GM19099 (cell line): Measurements from ENCODE around the gene HIPK4.

ENCODE experiments used
- POLR2A ChIP-seq: IDR thresholded peaks from 3 replicates; pipeline ENCODE4 v1.6.1; 2011; ENCODE audit warnings: low read depth; ENCODE audit not compliant: insufficient read length; ENCODE audit errors: extremely low read depth

The HIPK4 gene

DNA sequence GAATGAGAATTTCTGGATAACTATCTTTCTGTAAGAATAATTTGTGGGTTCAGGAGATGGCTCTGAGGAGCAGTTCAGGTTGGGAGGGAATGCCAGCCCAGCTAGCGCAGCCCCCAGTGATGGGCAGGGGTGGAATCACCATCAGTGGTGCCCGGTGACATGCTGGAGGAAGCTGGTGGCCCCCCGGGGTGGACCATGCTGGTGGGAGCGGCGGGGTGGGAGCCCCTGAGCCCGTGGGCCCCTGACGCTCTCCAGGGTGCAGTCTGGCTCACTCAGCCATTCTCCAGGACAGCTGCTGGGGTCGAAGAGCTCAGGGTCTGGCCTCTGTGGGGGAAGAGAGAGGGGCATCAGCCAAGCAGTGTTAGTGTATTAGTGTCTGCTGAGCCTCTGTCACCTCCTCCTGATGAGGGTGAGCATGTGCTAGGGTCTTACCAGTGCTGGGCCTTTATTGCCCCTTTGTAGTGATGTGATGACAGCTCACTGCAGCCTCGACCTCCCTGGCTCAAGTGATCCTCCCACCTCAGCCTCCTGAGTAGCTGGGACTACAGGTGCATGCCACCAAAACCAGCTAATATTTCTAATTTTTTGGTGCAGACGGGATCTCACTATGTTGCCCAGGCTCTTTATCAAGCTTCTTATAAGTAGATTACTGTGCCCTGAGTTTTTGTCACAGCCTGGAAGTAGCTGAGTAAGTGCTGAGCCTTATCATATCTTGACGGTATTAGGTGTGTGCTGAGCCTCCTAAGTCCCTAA, 10.4 kb downstream of the HIPK4 start:
- no peak for TF ChIP-seq POLR2A

DNA sequence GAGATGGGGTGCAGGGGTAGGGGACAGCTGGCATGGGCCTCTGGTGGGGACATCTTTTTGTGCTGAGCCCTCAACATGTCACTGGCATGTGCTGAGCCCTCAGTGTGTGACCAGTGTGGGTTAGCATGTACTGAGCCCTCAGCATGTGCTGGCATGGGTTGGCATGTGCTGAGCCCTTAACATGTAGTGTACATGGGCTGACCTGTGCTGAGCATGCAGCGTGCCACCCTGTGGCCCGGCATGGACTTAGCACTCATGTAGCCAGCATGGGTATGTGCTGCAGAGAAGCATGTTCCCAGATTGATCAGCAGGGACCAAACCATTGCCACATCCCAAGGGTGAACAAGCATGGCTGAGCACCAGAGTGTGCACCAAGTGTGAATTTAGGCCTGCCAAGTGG, 11.5 kb downstream of the HIPK4 start:
- no peak for TF ChIP-seq POLR2A

GRCh38 chr19:40377876-40378385, 12.1 kb downstream of the HIPK4 start:
- no peak for TF ChIP-seq POLR2A

- no peak for TF ChIP-seq POLR2A
These were observed 13.6 kb downstream of the HIPK4 start for GRCh38 chr19:40376286-40376862.

GRCh38 chr19:40374084-40374483, 15.9 kb downstream of the HIPK4 start:
- no peak for TF ChIP-seq POLR2A

DNA sequence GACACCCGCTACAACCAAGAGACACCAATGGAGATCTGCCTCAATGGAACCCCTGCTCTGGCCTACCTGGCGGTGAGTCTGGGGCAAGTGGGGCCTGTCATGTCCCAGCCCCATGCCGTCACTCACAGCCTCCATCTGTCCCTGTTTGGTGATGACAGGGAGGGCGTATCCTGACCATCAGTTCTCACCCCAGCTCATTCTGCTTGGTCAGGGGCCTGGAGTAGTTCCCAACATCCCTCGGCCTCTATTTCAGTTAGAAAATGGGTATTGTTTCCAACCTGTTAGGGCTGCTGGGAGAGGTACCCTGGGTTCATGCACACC, 18.2 kb downstream of the HIPK4 start:
- no peak for TF ChIP-seq POLR2A

GRCh38 chr19:40370997-40371801, 18.8 kb downstream of the HIPK4 start:
- TF ChIP-seq POLR2A: no peak

GRCh38 chr19:40369797-40370196, 20.2 kb downstream of the HIPK4 start:
- TF ChIP-seq POLR2A: no peak

- TF ChIP-seq POLR2A: no peak
These were observed 22.2 kb downstream of the HIPK4 start for GRCh38 chr19:40367577-40368434.

GRCh38 chr19:40366697-40367561, 23.1 kb downstream of the HIPK4 start:
- no peak for TF ChIP-seq POLR2A

GRCh38 chr19:40365613-40366401, 24.2 kb downstream of the HIPK4 start:
- peak; percentile 42 for TF ChIP-seq POLR2A

- TF ChIP-seq POLR2A: no peak
These were observed 25.0 kb downstream of the HIPK4 start for GRCh38 chr19:40365010-40365409.

DNA sequence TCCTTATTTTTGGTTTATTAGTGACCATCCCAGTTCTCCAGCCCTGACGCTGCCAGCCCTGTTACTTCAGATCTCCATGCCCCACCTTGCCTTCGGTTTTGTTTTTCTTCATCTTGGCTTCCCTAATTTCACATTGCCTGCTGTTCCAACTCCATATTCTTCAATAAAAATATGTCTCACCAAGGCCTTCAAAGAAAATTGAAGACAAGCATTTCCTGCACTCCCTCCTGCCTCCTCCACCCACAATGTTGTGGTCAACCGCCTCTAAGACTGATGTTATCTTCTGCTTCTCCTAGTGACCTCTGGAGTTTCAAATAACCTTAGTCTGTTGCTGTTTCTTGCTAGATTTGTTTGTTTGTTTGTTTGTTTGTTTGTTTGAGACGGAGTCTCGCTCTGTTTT, 26.9 kb downstream of the HIPK4 start:
- no peak for TF ChIP-seq POLR2A

GRCh38 chr19:40362160-40362559, 27.8 kb downstream of the HIPK4 start:
- no peak for TF ChIP-seq POLR2A

GRCh38 chr19:40360708-40361241, 29.2 kb downstream of the HIPK4 start:
- TF ChIP-seq POLR2A: no peak
